ENCODE data around the gene TBC1D4.

- TF ChIP-seq CTCF (IDR thresholded peaks at IDR 0.05 in 4 of 5, conservative IDR thresholded peaks at IDR 0.05 in 1 of 5) = no peak
- TF ChIP-seq POLR2A (IDR thresholded peaks at IDR 0.05) = no peak
Observed at GRCh38 chr13:75478659-75479058, 3.3 kb downstream of the TBC1D4 start.
